ENCODE results near the gene MKNK2. TPM values are rescaled to one million over a fixed set of nuclear protein-coding genes. Genes with fewer than 3 reads are reported as not detected.

Gene MKNK2
- total and polyA plus RNA-seq, 10 donors: 88.2 to 389 (median 220) TPM

GRCh38 chr19:2043251-2043641 is 7.8 kb downstream of the MKNK2 start:
- Histone ChIP-seq H3K9me3 (no peaks in the 10 kb centered on the region), H3K4me3 (peak overlapping the region in 1 of 8 donors; percentile 68), H3K27me3 (replicated peaks in 1 of 7) (no peaks in the 10 kb centered on the region), H3K27ac (peak overlapping the region; percentile 65 to 100 (median 96)), H3K4me1 (peaks cover 82 to 100% (median 100%) of the 10 kb centered on the region in 6 donors), H3K36me3 (peaks cover 0 to 99% (median 81%) of the 10 kb centered on the region in 6 donors)
- TF ChIP-seq POLR2AphosphoS5 (IDR thresholded peaks at IDR 0.05) (peak in 2 of 3 donors; percentile 8 to 38), POLR2A (IDR thresholded peaks at IDR 0.05) (no peak)
- WGBS, 5 donors: 60 to 88% (median 77%) methylated on average over 6 to 9 of the region's 9 CpGs
- peak; percentile 78 for DNase-seq
- intact Hi-C loops (cut with DNase I; ENCODE audit: low total_unique reads): no loop called here

GRCh38 chr19:2042485-2043250 is 8.4 kb downstream of the MKNK2 start:
- intact Hi-C loops (cut with DNase I; ENCODE audit: low total_unique reads): no loop called here
- Histone ChIP-seq H3K27me3 (replicated peaks in 1 of 7) (no peaks in the 10 kb centered on the region), H3K4me3 (peak overlapping the region in 7 of 8 donors; percentile 17 to 68 (median 29)), H3K9me3 (no peaks in the 10 kb centered on the region), H3K27ac (peak overlapping the region; percentile 83 to 100 (median 96)), H3K36me3 (peaks cover 0 to 99% (median 84%) of the 10 kb centered on the region in 6 donors), H3K4me1 (peaks cover 76 to 100% (median 98%) of the 10 kb centered on the region in 6 donors)
- 30 to 43% (median 36%) methylated on average over 15 to 29 of the region's 29 CpGs for WGBS, 5 donors
- DNase-seq: peak; percentile 89
- TF ChIP-seq CTCF (IDR thresholded peaks at IDR 0.05 in 8 of 11, conservative IDR thresholded peaks at IDR 0.05 in 3 of 11) (no peak), POLR2A (IDR thresholded peaks at IDR 0.05) (no peak), POLR2AphosphoS5 (IDR thresholded peaks at IDR 0.05) (no peak)

GRCh38 chr19:2041683-2042484 is 9.2 kb downstream of the MKNK2 start:
- peak; percentile 90 to 94 (median 94) for TF ChIP-seq POLR2AphosphoS5 (IDR thresholded peaks at IDR 0.05)
- peak in 1 of 3 donors; percentile 32 for TF ChIP-seq POLR2A (IDR thresholded peaks at IDR 0.05)
- no peak for TF ChIP-seq CTCF (IDR thresholded peaks at IDR 0.05 in 8 of 11, conservative IDR thresholded peaks at IDR 0.05 in 3 of 11)
- Histone ChIP-seq H3K36me3 (peaks cover 0 to 95% (median 78%) of the 10 kb centered on the region in 6 donors), H3K27ac (peak overlapping the region; percentile 83 to 100 (median 96)), H3K4me3 (peak overlapping the region in 7 of 8 donors; percentile 17 to 68 (median 33)), H3K27me3 (replicated peaks in 1 of 7) (no peaks in the 10 kb centered on the region), H3K9me3 (no peaks in the 10 kb centered on the region), H3K4me1 (peaks cover 73 to 100% (median 93%) of the 10 kb centered on the region in 6 donors)
- 8 to 26% (median 13%) methylated on average over 29 to 77 of the region's 77 CpGs for WGBS, 5 donors
- intact Hi-C loops (cut with DNase I; ENCODE audit: low total_unique reads): no loop called here
- peak; percentile 100 for DNase-seq

GRCh38 chr19:2041433-2041682 is 9.7 kb downstream of the MKNK2 start:
- WGBS, 5 donors: 37 to 76% (median 66%) methylated on average over 6 of the region's 6 CpGs
- Histone ChIP-seq H3K9me3 (peaks cover 0 to under 1% (median 0%) of the 10 kb centered on the region in 8 donors), H3K4me1 (peaks cover 68 to 96% (median 87%) of the 10 kb centered on the region in 6 donors), H3K4me3 (peak overlapping the region in 6 of 8 donors; percentile 28 to 68 (median 34)), H3K27ac (peak overlapping the region; percentile 71 to 100 (median 96)), H3K36me3 (peaks cover 0 to 90% (median 73%) of the 10 kb centered on the region in 6 donors), H3K27me3 (replicated peaks in 1 of 7) (no peaks in the 10 kb centered on the region)
- intact Hi-C loops (cut with DNase I; ENCODE audit: low total_unique reads): no loop called here
- TF ChIP-seq CTCF (IDR thresholded peaks at IDR 0.05 in 8 of 11, conservative IDR thresholded peaks at IDR 0.05 in 3 of 11) (no peak), POLR2AphosphoS5 (IDR thresholded peaks at IDR 0.05) (no peak), POLR2A (IDR thresholded peaks at IDR 0.05) (no peak)
- no peak for DNase-seq
